A673 (cell line): ENCODE measurements around the gene COMMD10. TPM values are rescaled to one million over a fixed set of nuclear protein-coding genes. Genes with fewer than 3 reads are reported as not detected.

Source experiments
- BruUV-seq: library from RNA; stranded (reverse); fragments of 400-500 nt; replicated peaks from 2 replicates; lab custom pipeline; 2021; lab: Mats Ljungman, UMichigan
- CTCF ChIA-PET: fragments of 300-600 bp; sonication (Branson Sonifier 250); formaldehyde crosslinking; loops from one replicate; lab custom pipeline; 2022; ENCODE audit warnings: antibody characterized with exemption; lab: Charles Lee
- POLR2A ChIA-PET: fragments of 300-600 bp; sonication (Branson Sonifier 250); formaldehyde crosslinking; loops from one replicate; lab custom pipeline; 2022; ENCODE audit warnings: antibody characterized with exemption; ENCODE audit not compliant: low non-redundant PET; lab: Charles Lee
- DNase-seq: peaks from one replicate; pipeline ENCODE4 v3.0.0-alpha.2; 2015; ENCODE audit warnings: low spot score
- H3K27ac ChIP-seq: fragments of 200-600 bp; sonication (generic); 2 replicates; pipeline ENCODE4 v1.5.1; 2016; ENCODE audit warnings: mixed run types, low read depth, mild to moderate bottlenecking, mixed read lengths, antibody characterized with exemption, low read length; ENCODE audit not compliant: poor library complexity, severe bottlenecking
- H3K27me3 ChIP-seq: fragments of 200-600 bp; sonication (generic); replicated peaks from 2 replicates; pipeline ENCODE4 v1.6.1; 2017; ENCODE audit warnings: mixed run types, low read depth, mild to moderate bottlenecking, mixed read lengths, antibody characterized with exemption, low read length; ENCODE audit not compliant: insufficient read depth, poor library complexity
- H3K36me3 ChIP-seq: fragments of 200-600 bp; sonication (generic); 2 replicates; pipeline ENCODE4 v1.6.1; 2016; ENCODE audit warnings: mixed run types, mild to moderate bottlenecking, mixed read lengths, antibody characterized with exemption, low read length; ENCODE audit not compliant: insufficient read depth, poor library complexity, severe bottlenecking
- H3K4me1 ChIP-seq: fragments of 200-600 bp; sonication (generic); 2 replicates; pipeline ENCODE4 v1.6.1; 2017; ENCODE audit warnings: mixed run types, mild to moderate bottlenecking, mixed read lengths, antibody characterized with exemption, low read length; ENCODE audit not compliant: insufficient read depth, poor library complexity, severe bottlenecking
- H3K4me3 ChIP-seq: fragments of 200-600 bp; sonication (generic); 2 replicates; pipeline ENCODE4 v1.5.1; 2016; ENCODE audit warnings: low read depth, mixed run types, mild to moderate bottlenecking, mixed read lengths, low read length; ENCODE audit not compliant: poor library complexity, severe bottlenecking
- H3K9me3 ChIP-seq: fragments of 200-600 bp; sonication (generic); 2 replicates; pipeline ENCODE4 v1.6.1; 2016; ENCODE audit warnings: mixed run types, low read depth, mild to moderate bottlenecking, mixed read lengths, antibody characterized with exemption, low read length; ENCODE audit not compliant: poor library complexity, severe bottlenecking
- EZH2 ChIP-seq: fragments of 200-600 bp; sonication (generic); IDR thresholded peaks from 2 replicates; pipeline ENCODE4 v1.6.1; 2017; ENCODE audit warnings: borderline replicate concordance, low read depth, mild to moderate bottlenecking, mixed read lengths, antibody characterized with exemption, low read length; ENCODE audit not compliant: poor library complexity, severe bottlenecking
- intact Hi-C: fragments of 100-400 bp; cut with micrococcal nuclease; formaldehyde crosslinking; loops from one replicate; pipeline ENCODE4 v1.10.0; 2022; ENCODE audit not compliant: unreplicated experiment
- total RNA-seq: library from RNA; stranded (reverse); gene quantifications from 2 replicates; pipeline ENCODE4 v1.2.3, GENCODE V29; 2021
- TF ChIP-seq, protein P1 (sequence below): fragments of 300-800, 200-600 bp; sonication (generic); conservative IDR thresholded peaks from 2 replicates; pipeline ENCODE4 v1.5.1; 2017; ENCODE audit warnings: low read depth, mild to moderate bottlenecking, antibody characterized with exemption, low read length, moderate library complexity, mixed read lengths

Gene COMMD10
- total RNA-seq, 1 experiment from 2014 or later = 36.5 TPM

DNA sequence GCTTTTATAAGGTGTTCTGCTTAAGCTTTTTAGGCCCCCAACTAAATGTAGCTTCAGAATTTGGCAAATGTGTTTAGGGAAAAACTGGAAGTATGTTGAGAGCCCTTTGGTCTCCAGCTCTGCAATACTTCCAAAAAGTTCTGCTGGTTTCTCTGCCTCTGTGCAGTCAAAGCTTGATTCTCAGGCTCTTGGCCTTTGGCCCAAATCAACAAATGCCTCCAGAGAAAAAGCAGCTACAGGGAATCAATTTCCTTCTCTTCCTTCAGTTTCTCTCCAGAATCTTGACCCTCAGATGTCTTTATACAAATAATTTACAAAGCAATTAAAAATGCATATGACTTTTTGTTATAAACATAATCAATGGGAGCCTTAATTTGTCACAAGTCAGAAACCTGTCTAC lies 235.7 kb downstream of the COMMD10 start:
- Histone ChIP-seq H3K36me3 (no peaks in the 10 kb centered on the region), H3K4me1 (no peaks in the 10 kb centered on the region), H3K27ac (no peak overlapping the region), H3K27me3 (no peaks in the 10 kb centered on the region), H3K4me3 (no peak overlapping the region), H3K9me3 (no peaks in the 10 kb centered on the region)
- TF ChIP-seq, protein P1, sequence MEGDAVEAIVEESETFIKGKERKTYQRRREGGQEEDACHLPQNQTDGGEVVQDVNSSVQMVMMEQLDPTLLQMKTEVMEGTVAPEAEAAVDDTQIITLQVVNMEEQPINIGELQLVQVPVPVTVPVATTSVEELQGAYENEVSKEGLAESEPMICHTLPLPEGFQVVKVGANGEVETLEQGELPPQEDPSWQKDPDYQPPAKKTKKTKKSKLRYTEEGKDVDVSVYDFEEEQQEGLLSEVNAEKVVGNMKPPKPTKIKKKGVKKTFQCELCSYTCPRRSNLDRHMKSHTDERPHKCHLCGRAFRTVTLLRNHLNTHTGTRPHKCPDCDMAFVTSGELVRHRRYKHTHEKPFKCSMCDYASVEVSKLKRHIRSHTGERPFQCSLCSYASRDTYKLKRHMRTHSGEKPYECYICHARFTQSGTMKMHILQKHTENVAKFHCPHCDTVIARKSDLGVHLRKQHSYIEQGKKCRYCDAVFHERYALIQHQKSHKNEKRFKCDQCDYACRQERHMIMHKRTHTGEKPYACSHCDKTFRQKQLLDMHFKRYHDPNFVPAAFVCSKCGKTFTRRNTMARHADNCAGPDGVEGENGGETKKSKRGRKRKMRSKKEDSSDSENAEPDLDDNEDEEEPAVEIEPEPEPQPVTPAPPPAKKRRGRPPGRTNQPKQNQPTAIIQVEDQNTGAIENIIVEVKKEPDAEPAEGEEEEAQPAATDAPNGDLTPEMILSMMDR = no peak
- no peak for TF ChIP-seq EZH2
- ChIA-PET POLR2A (no interaction called here), CTCF (no interaction called here)
- no TSS peak for BruUV-seq
- no peak for DNase-seq
- intact Hi-C loops = no loop called here

DNA sequence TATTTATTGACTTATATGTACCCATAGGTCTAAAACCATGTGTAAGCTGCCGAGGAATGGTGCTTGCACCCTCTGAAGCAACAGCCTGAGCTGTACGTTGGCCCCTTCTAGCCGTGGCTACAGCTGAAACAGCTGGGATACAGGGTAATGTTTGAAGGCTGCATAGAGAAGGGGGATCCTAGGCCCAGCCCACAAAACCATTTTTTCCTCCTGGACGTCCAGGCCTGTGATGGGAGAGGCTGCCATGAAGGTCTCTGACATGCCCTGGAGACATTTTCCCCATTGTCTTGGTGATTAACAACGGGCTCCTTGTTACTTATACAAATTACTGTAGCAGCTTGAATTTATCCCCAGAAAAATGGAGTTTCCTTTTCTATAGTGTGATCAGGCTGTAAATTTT lies 244.7 kb downstream of the COMMD10 start:
- no TSS peak for BruUV-seq
- intact Hi-C loops = no loop called here
- H3K4me3 ChIP-seq = no peak overlapping the region
- H3K27me3 ChIP-seq = no peaks in the 10 kb centered on the region
- DNase-seq = no peak
- H3K36me3 ChIP-seq = no peaks in the 10 kb centered on the region
- TF ChIP-seq, protein P1 = no peak
- TF ChIP-seq EZH2 = no peak
- ChIA-PET POLR2A (no interaction called here), CTCF (no interaction called here)
- no peaks in the 10 kb centered on the region for H3K4me1 ChIP-seq
- no peaks in the 10 kb centered on the region for H3K9me3 ChIP-seq
- no peak overlapping the region for H3K27ac ChIP-seq

DNA sequence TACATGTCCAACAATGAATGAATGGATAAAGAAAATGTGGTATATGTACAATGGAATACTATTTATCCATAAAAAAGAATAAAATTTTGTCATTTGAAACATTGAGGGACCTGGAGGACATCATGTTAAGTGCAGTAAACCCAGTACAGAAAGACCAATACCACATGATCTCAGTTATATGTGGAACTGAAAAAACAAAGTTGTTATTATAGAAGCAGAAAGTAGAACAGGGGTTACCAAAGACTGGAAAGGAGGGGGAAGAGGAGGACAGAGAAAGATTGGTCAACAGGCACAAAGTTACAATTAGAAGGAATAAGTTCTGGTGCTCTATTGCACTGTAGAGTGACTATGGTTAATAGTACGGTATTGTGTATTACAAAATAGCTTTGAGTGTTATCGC lies 256.0 kb downstream of the COMMD10 start:
- H3K36me3 ChIP-seq = no peaks in the 10 kb centered on the region
- H3K9me3 ChIP-seq = peaks cover 3% of the 10 kb centered on the region
- intact Hi-C loops = no loop called here
- ChIA-PET CTCF (no interaction called here), POLR2A (no interaction called here)
- DNase-seq = no peak
- no peaks in the 10 kb centered on the region for H3K27me3 ChIP-seq
- BruUV-seq = no TSS peak
- H3K27ac ChIP-seq = no peak overlapping the region
- H3K4me1 ChIP-seq = no peaks in the 10 kb centered on the region
- TF ChIP-seq, protein P1 = no peak
- TF ChIP-seq EZH2 = no peak
- no peak overlapping the region for H3K4me3 ChIP-seq

Other genes starting within 250 kb of the COMMD10 start
- 55.8 and 59.6 TPM in 2 replicates for gene ATG12, start 243.5 kb upstream of the COMMD10 start, total RNA-seq
- 66.9 and 71.8 TPM in 2 replicates for gene AP3S1, start 243.1 kb upstream of the COMMD10 start, total RNA-seq
- not detected in 2 replicates for gene LVRN, start 122.5 kb upstream of the COMMD10 start, total RNA-seq
- gene ARL14EPL, start 52.6 kb upstream of the COMMD10 start, total RNA-seq = not detected in 2 replicates